DND-41 (cell line): ENCODE results near the gene GPC4.
"Not testable (repeated sequence)": the region's sequence is repeated elsewhere in the genome, so short reads cannot be mapped to it uniquely, and the experiment has no call there.

Experiments
- ATAC-seq: fragments of 200-7000 bp; cut with Tn5 transposase; 3 replicates; pipeline ENCODE4 v1.9.1; 2021; ENCODE audit warnings: low read depth; ENCODE audit not compliant: insufficient read depth
- DNase-seq: peaks from one replicate; pipeline ENCODE4 v3.0.0-alpha.2; 2020
- H2AFZ ChIP-seq: 2 replicates; pipeline ENCODE4 v1.6.0; 2012; ENCODE audit warnings: low read depth, low read length
- H3K27ac ChIP-seq: 2 replicates; pipeline ENCODE4 v1.5.1; 2012; ENCODE audit warnings: low read length, inconsistent platforms
- H3K27me3 ChIP-seq: fragments of 200-600 bp; sonication (generic); 2 replicates; pipeline ENCODE4 v1.6.0; 2012; ENCODE audit warnings: low read length, mild to moderate bottlenecking, inconsistent platforms; ENCODE audit not compliant: insufficient read depth, poor library complexity
- H3K36me3 ChIP-seq: 2 replicates; pipeline ENCODE4 v1.5.1; 2012; ENCODE audit warnings: low read length, inconsistent platforms; ENCODE audit not compliant: insufficient read depth
- H3K4me1 ChIP-seq: 2 replicates; pipeline ENCODE4 v1.5.1; 2012; ENCODE audit warnings: mild to moderate bottlenecking, low read length; ENCODE audit not compliant: insufficient read depth
- H3K4me2 ChIP-seq: 2 replicates; pipeline ENCODE4 v1.6.0; 2012; ENCODE audit warnings: mild to moderate bottlenecking, moderate library complexity, low read length, inconsistent platforms; ENCODE audit not compliant: insufficient read depth
- H3K4me3 ChIP-seq, 2 experiments: fragments of 200-600 bp in 1 of 2; shearing (Covaris generic) in 1 of 2; 2 replicates each; pipeline ENCODE4 v1.5.1; 2012 to 2016; ENCODE audit warnings: inconsistent platforms in 2 of 2, low read length in 2 of 2, mild to moderate bottlenecking in 2 of 2, low read depth in 1 of 2, moderate library complexity in 1 of 2
- H3K79me2 ChIP-seq: 2 replicates; pipeline ENCODE4 v1.6.0; 2012; ENCODE audit warnings: low read length, inconsistent platforms; ENCODE audit not compliant: insufficient read depth
- H3K9ac ChIP-seq: 2 replicates; pipeline ENCODE4 v1.6.0; 2012; ENCODE audit warnings: low read depth, mild to moderate bottlenecking, inconsistent platforms, low read length, moderate library complexity
- H3K9me3 ChIP-seq: 2 replicates; pipeline ENCODE4 v1.5.1; 2012; ENCODE audit warnings: low read length, moderate library complexity, mild to moderate bottlenecking, inconsistent platforms; ENCODE audit not compliant: insufficient read depth, severe bottlenecking
- H4K20me1 ChIP-seq: 2 replicates; pipeline ENCODE4 v1.6.0; 2012; ENCODE audit warnings: low read length; ENCODE audit not compliant: insufficient read depth
- CTCF ChIP-seq: IDR thresholded peaks from 2 replicates; pipeline ENCODE4 v1.5.1; 2012; ENCODE audit warnings: borderline replicate concordance, low read length, moderate library complexity, mild to moderate bottlenecking; ENCODE audit not compliant: poor library complexity, severe bottlenecking; ENCODE audit errors: extremely low read depth
- EZH2 ChIP-seq: IDR thresholded peaks from 3 replicates; pipeline ENCODE4 v1.6.1; 2012; ENCODE audit warnings: borderline replicate concordance, low read depth, mild to moderate bottlenecking, moderate library complexity, low read length, inconsistent platforms; ENCODE audit not compliant: severe bottlenecking

GPC4 gene

GRCh38 chrX:133330956-133331355 lies 84.3 kb downstream of the GPC4 start:
- ATAC-seq (no peak), DNase-seq (no peak)
- H3K27ac ChIP-seq = no peak overlapping the region
- H3K36me3 ChIP-seq = no peaks in the 10 kb centered on the region
- H3K9ac ChIP-seq = no peak overlapping the region
- no peak overlapping the region for H3K4me3 ChIP-seq
- H3K4me2 ChIP-seq = no peak overlapping the region
- no peaks in the 10 kb centered on the region for H3K9me3 ChIP-seq
- no peaks in the 10 kb centered on the region for H4K20me1 ChIP-seq
- H3K27me3 ChIP-seq = no peaks in the 10 kb centered on the region
- no peak overlapping the region for H2AFZ ChIP-seq
- H3K79me2 ChIP-seq = no peaks in the 10 kb centered on the region
- TF ChIP-seq CTCF (no peak), EZH2 (no peak)
- no peaks in the 10 kb centered on the region for H3K4me1 ChIP-seq

GRCh38 chrX:133325422-133325821 lies 89.9 kb downstream of the GPC4 start:
- Histone ChIP-seq H3K36me3 (no peaks in the 10 kb centered on the region), H3K9me3 (no peaks in the 10 kb centered on the region), H2AFZ (no peak overlapping the region), H3K4me3 (no peak overlapping the region), H3K27ac (no peak overlapping the region), H3K4me1 (no peaks in the 10 kb centered on the region), H3K9ac (no peak overlapping the region), H3K79me2 (no peaks in the 10 kb centered on the region), H3K27me3 (no peaks in the 10 kb centered on the region), H3K4me2 (no peak overlapping the region), H4K20me1 (no peaks in the 10 kb centered on the region)
- no peak for DNase-seq
- no peak for ATAC-seq
- no peak for TF ChIP-seq CTCF
- no peak for TF ChIP-seq EZH2

GRCh38 chrX:133323431-133323830 lies 91.9 kb downstream of the GPC4 start:
- ATAC-seq (no peak), DNase-seq (no peak)
- no peaks in the 10 kb centered on the region for H4K20me1 ChIP-seq
- no peaks in the 10 kb centered on the region for H3K79me2 ChIP-seq
- no peak for TF ChIP-seq CTCF
- no peak overlapping the region for H3K4me3 ChIP-seq
- H3K36me3 ChIP-seq = no peaks in the 10 kb centered on the region
- H3K9ac ChIP-seq = no peak overlapping the region
- H3K4me2 ChIP-seq = no peak overlapping the region
- H3K27ac ChIP-seq = no peak overlapping the region
- H3K4me1 ChIP-seq = no peaks in the 10 kb centered on the region
- no peaks in the 10 kb centered on the region for H3K27me3 ChIP-seq
- no peaks in the 10 kb centered on the region for H3K9me3 ChIP-seq
- no peak overlapping the region for H2AFZ ChIP-seq

GRCh38 chrX:133322269-133322668 lies 93.0 kb downstream of the GPC4 start:
- not testable (repeated sequence) for H4K20me1 ChIP-seq, H3K4me1 ChIP-seq, H3K9me3 ChIP-seq, H3K9ac ChIP-seq, H3K36me3 ChIP-seq, ATAC-seq, H2AFZ ChIP-seq, DNase-seq, H3K79me2 ChIP-seq, H3K4me3 ChIP-seq, H3K27me3 ChIP-seq, H3K4me2 ChIP-seq, H3K27ac ChIP-seq
